SKM-1 (cell line): ENCODE data around the gene EIF3L.
A peak's percentile ranks its signal among the peaks of the same experiment; 100 is the strongest.

Source experiments
- DNase-seq: peaks from one replicate; lab custom pipeline; 2025; ENCODE audit not compliant: unreplicated experiment; lab: John Stamatoyannopoulos, UW

EIF3L gene

GRCh38 chr22:37816543-37817180 lies 32.6 kb upstream of the EIF3L start:
- DNase-seq, result no peak

GRCh38 chr22:37817705-37818408 lies 31.4 kb upstream of the EIF3L start:
- peak; percentile 55 for DNase-seq

- DNase-seq, result no peak
These were observed 30.7 kb upstream of the EIF3L start for GRCh38 chr22:37818409-37819104.

GRCh38 chr22:37819105-37819433 lies 30.1 kb upstream of the EIF3L start:
- DNase-seq, result no peak

GRCh38 chr22:37820350-37820749 lies 28.9 kb upstream of the EIF3L start:
- DNase-seq, result no peak

- no peak for DNase-seq
These were observed 27.0 kb upstream of the EIF3L start for GRCh38 chr22:37822079-37822833.

- DNase-seq, result no peak
These were observed 25.9 kb upstream of the EIF3L start, which contains the start of gene GALR3 for GRCh38 chr22:37823134-37823985. TSS of gene GALR3 (plus strand) at chr22:37823382. CDS start at chr22:37823407, 25 bp downstream.

- no peak for DNase-seq
These were observed 24.3 kb upstream of the EIF3L start for GRCh38 chr22:37824674-37825641.

GRCh38 chr22:37827056-37827455 lies 22.2 kb upstream of the EIF3L start:
- DNase-seq, result no peak

- no peak for DNase-seq
These were observed 19.0 kb upstream of the EIF3L start for GRCh38 chr22:37830093-37830842.

- DNase-seq, result no peak
These were observed 17.7 kb upstream of the EIF3L start for GRCh38 chr22:37831472-37831871.

GRCh38 chr22:37832022-37832857 lies 17.0 kb upstream of the EIF3L start:
- DNase-seq, result no peak

GRCh38 chr22:37842015-37842793 lies 7.0 kb upstream of the EIF3L start:
- no peak for DNase-seq

GRCh38 chr22:37843741-37844089 lies 5.5 kb upstream of the EIF3L start:
- no peak for DNase-seq

- no peak for DNase-seq
These were observed 4.3 kb upstream of the EIF3L start for GRCh38 chr22:37844904-37845329.

GRCh38 chr22:37846433-37846832 lies 2.8 kb upstream of the EIF3L start:
- DNase-seq, result no peak

GRCh38 chr22:37848587-37849088 lies 581 bp upstream of the EIF3L start:
- DNase-seq, result no peak
